Lung (tissue), 12 donors: ENCODE results near the gene PCDHB10. TPM values are rescaled to one million over a fixed set of nuclear protein-coding genes. Genes with fewer than 3 reads are reported as not detected.
"Not testable (repeated sequence)": the region's sequence is repeated elsewhere in the genome, so short reads cannot be mapped to it uniquely, and the experiment has no call there.

Experiments
- ATAC-seq: fragments of 200-7000 bp; cut with Tn5 transposase; one replicate; pipeline ENCODE4 v1.9.1; 2020; ENCODE audit warnings: moderate number of reproducible peaks; ENCODE audit not compliant: insufficient read depth, low FRiP score
- DNase-seq, 3 donors: peaks; one replicate each; pipeline ENCODE4 v3.0.0-alpha.2; 2013 to 2017
- H3K27ac ChIP-seq, 2 donors: one replicate each; pipeline ENCODE4 v1.5.1; 2013; ENCODE audit warnings: mild to moderate bottlenecking in 2 of 2, moderate library complexity in 2 of 2, control low read depth in 1 of 2, inconsistent platforms in 1 of 2, low read depth in 1 of 2, low read length in 1 of 2
- H3K27me3 ChIP-seq, 3 donors: one replicate each; pipeline ENCODE4 v1.5.1; 2013; ENCODE audit warnings: low read length in 2 of 3; ENCODE audit not compliant: control insufficient read depth in 3 of 3, insufficient read depth in 3 of 3
- H3K36me3 ChIP-seq, 4 donors: one replicate each; pipeline ENCODE4 v1.5.1; 2013; ENCODE audit warnings: low read length in 4 of 4, mild to moderate bottlenecking in 1 of 4, moderate library complexity in 1 of 4; ENCODE audit not compliant: control insufficient read depth in 4 of 4, insufficient read depth in 4 of 4
- H3K4me1 ChIP-seq, 5 donors: one replicate each; pipeline ENCODE4 v1.5.1; 2013; ENCODE audit warnings: low read length in 5 of 5, mild to moderate bottlenecking in 2 of 5, moderate library complexity in 1 of 5; ENCODE audit not compliant: control insufficient read depth in 5 of 5, insufficient read depth in 5 of 5
- H3K4me3 ChIP-seq: one replicate; pipeline ENCODE4 v1.5.1; 2013; ENCODE audit warnings: mild to moderate bottlenecking, control low read depth, moderate library complexity
- H3K9ac ChIP-seq, 2 donors: one replicate each; pipeline ENCODE4 v1.5.1; 2013; ENCODE audit warnings: low read length in 2 of 2, control low read depth in 1 of 2; ENCODE audit not compliant: insufficient read depth in 1 of 2
- H3K9me3 ChIP-seq, 4 donors: one replicate each; pipeline ENCODE4 v1.5.1; 2013; ENCODE audit warnings: low read length in 3 of 4, mild to moderate bottlenecking in 1 of 4, moderate library complexity in 1 of 4; ENCODE audit not compliant: control insufficient read depth in 4 of 4, insufficient read depth in 3 of 4
- WGBS, 2 donors: extraction: QIAGEN DNeasy Blood & Tissue Kit; methylation state at CpG; one replicate each; pipeline ENCODE4 v1.1.7; 2013; 5-methylcytosine and 5-hydroxymethylcytosine counted together
- polyA plus RNA-seq, 2 donors: library from polyadenylated mRNA; stranded (reverse); fragments of 200-250 nt; gene quantifications; one replicate each; pipeline ENCODE4 v1.2.1, GENCODE V29; 2013
- total RNA-seq, 2 donors: library from RNA; depleted of rRNA in 1 of 2; stranded (reverse); fragments of >200 nt in 1 of 2; gene quantifications; one replicate each; pipeline ENCODE4 v1.2.1, GENCODE V29; 2014 to 2021
- TF ChIP-seq, protein P1 (sequence below): IDR thresholded peaks from 2 replicates; pipeline ENCODE4 v1.5.1; 2012; ENCODE audit warnings: mild to moderate bottlenecking; ENCODE audit errors: control extremely low read depth, extremely low read depth
- donor health status: control.
- donor health status: control.
- donor health status: Bipolar disorder and iron deficiency.
- donor health status: healthy.
- donor health status: DM: yes; HTN: yes; CAD: no.

Gene PCDHB10
- total and polyA plus RNA-seq, 4 donors, result 0.53 to 6.3 (median 1.3) TPM

DNA sequence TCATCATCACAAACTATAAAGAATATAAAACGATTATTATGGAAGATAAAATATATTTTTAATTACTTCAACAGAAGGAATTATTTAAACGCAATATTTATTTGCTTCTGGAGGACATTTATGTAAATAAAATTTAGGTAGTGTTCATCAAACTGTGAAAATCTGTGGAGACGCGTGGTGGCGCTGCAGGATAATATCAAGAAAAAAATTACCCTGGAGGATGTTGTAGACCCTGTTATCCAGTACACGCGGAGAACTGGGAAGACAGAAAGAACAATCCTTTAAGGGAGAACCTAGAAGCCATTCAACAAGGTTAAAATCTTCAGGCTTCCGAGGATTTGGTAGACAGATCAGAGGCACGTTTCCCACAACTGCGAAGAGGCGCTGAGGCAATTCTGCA, 16.3 kb downstream of the PCDHB10 start, which contains the start of gene PCDHB12:
Gene PCDHB12, plus strand, starts transcription at position 242 of the 400 bp plus-strand sequence. CDS start 189 bp downstream, outside the sequence.
- ATAC-seq, result no peak
- WGBS, 2 donors, result 14 to 19% methylated on average over 11 of the region's 11 CpGs
- Histone ChIP-seq H3K4me3 (no peak within 1 kb of the TSS), H3K4me1 (peaks cover 0 to 2% (median 0%) of the 10 kb centered on the region in 5 donors), H3K9me3 (peaks cover 0 to 28% (median 13%) of the 10 kb centered on the region in 4 donors), H3K9ac (no peak within 1 kb of the TSS), H3K27me3 (no peaks in the 10 kb centered on the region), H3K36me3 (no peaks in the 10 kb centered on the region), H3K27ac (no peak within 1 kb of the TSS)
- DNase-seq, result peak; percentile 40 to 64 (median 54)
- TF ChIP-seq, protein P1, sequence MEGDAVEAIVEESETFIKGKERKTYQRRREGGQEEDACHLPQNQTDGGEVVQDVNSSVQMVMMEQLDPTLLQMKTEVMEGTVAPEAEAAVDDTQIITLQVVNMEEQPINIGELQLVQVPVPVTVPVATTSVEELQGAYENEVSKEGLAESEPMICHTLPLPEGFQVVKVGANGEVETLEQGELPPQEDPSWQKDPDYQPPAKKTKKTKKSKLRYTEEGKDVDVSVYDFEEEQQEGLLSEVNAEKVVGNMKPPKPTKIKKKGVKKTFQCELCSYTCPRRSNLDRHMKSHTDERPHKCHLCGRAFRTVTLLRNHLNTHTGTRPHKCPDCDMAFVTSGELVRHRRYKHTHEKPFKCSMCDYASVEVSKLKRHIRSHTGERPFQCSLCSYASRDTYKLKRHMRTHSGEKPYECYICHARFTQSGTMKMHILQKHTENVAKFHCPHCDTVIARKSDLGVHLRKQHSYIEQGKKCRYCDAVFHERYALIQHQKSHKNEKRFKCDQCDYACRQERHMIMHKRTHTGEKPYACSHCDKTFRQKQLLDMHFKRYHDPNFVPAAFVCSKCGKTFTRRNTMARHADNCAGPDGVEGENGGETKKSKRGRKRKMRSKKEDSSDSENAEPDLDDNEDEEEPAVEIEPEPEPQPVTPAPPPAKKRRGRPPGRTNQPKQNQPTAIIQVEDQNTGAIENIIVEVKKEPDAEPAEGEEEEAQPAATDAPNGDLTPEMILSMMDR, result no peak

GRCh38 chr5:141210281-141210680, 18.1 kb downstream of the PCDHB10 start:
- 31 to 40% methylated on average over 34 to 39 of the region's 39 CpGs for WGBS, 2 donors
- peaks cover 0 to 34% (median 15%) of the 10 kb centered on the region in 4 donors for H3K9me3 ChIP-seq
- not testable (repeated sequence) for H3K4me1 ChIP-seq, H3K4me3 ChIP-seq, H3K9ac ChIP-seq, H3K36me3 ChIP-seq, H3K27ac ChIP-seq, H3K27me3 ChIP-seq, DNase-seq, ATAC-seq

- H3K27ac ChIP-seq, DNase-seq, H3K27me3 ChIP-seq, H3K4me3 ChIP-seq, H3K4me1 ChIP-seq, H3K36me3 ChIP-seq, H3K9ac ChIP-seq, ATAC-seq: not testable (repeated sequence)
- WGBS, 2 donors, result 24 to 40% methylated on average over 12 to 21 of the region's 27 CpGs
- peaks cover 0 to 34% (median 15%) of the 10 kb centered on the region in 4 donors for H3K9me3 ChIP-seq
These were observed 18.7 kb downstream of the PCDHB10 start for GRCh38 chr5:141210849-141211248.

- H3K9ac ChIP-seq, H3K36me3 ChIP-seq, H3K4me3 ChIP-seq, H3K27me3 ChIP-seq, H3K27ac ChIP-seq, H3K4me1 ChIP-seq: not testable (repeated sequence)
- peak; percentile 50 to 53 (median 53) for DNase-seq
- H3K9me3 ChIP-seq, result peaks cover 0 to 43% (median 12%) of the 10 kb centered on the region in 4 donors
- WGBS, 2 donors, result 8 to 9% methylated on average over 12 to 13 of the region's 18 CpGs
- peak; percentile 11 for ATAC-seq
These were observed 21.6 kb downstream of the PCDHB10 start, which contains the start of gene PCDHB13 for GRCh38 chr5:141213656-141214339. Gene PCDHB13, plus strand, starts transcription at chr5:141213919. Its CDS starts 205 bp downstream, at chr5:141214124.

GRCh38 chr5:141214583-141214982, 22.4 kb downstream of the PCDHB10 start:
- 51 to 71% methylated on average over 8 to 11 of the region's 12 CpGs for WGBS, 2 donors
- H3K9ac ChIP-seq, ATAC-seq, H3K4me1 ChIP-seq, H3K36me3 ChIP-seq, H3K27me3 ChIP-seq, H3K27ac ChIP-seq, DNase-seq, H3K4me3 ChIP-seq: not testable (repeated sequence)
- peaks cover 0 to 37% (median 13%) of the 10 kb centered on the region in 4 donors for H3K9me3 ChIP-seq

GRCh38 chr5:141215504-141215903, 23.4 kb downstream of the PCDHB10 start:
- H3K36me3 ChIP-seq, ATAC-seq, H3K4me1 ChIP-seq, DNase-seq, H3K27me3 ChIP-seq, H3K9ac ChIP-seq, H3K4me3 ChIP-seq, H3K27ac ChIP-seq: not testable (repeated sequence)
- WGBS, 2 donors, result 34 to 44% methylated on average over 26 to 37 of the region's 40 CpGs
- peaks cover 0 to 29% (median 15%) of the 10 kb centered on the region in 4 donors for H3K9me3 ChIP-seq

DNA sequence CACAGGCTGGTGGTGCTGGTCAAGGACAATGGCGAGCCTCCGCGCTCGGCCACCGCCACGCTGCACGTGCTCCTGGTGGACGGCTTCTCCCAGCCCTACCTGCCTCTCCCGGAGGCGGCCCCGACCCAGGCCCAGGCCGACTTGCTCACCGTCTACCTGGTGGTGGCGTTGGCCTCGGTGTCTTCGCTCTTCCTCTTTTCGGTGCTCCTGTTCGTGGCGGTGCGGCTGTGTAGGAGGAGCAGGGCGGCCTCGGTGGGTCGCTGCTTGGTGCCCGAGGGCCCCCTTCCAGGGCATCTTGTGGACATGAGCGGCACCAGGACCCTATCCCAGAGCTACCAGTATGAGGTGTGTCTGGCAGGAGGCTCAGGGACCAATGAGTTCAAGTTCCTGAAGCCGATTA, 23.9 kb downstream of the PCDHB10 start:
- not testable (repeated sequence) for H3K36me3 ChIP-seq, H3K27me3 ChIP-seq, H3K4me3 ChIP-seq, H3K4me1 ChIP-seq, ATAC-seq, DNase-seq, H3K9ac ChIP-seq, H3K27ac ChIP-seq
- 27 to 37% methylated on average over 10 to 22 of the region's 26 CpGs for WGBS, 2 donors
- peaks cover 0 to 30% (median 14%) of the 10 kb centered on the region in 4 donors for H3K9me3 ChIP-seq
